ENCODE results near the gene GRB14. TPM values are rescaled to one million over a fixed set of nuclear protein-coding genes. Genes with fewer than 3 reads are reported as not detected.
A peak's percentile ranks its signal among the peaks of the same experiment; 100 is the strongest.

GRB14 gene
- total and polyA plus RNA-seq, 2 experiments from 2014 or later, result 7.8 to 12.9 TPM

GRCh38 chr2:164523009-164523408 lies 98.3 kb downstream of the GRB14 start:
- H3K4me3 ChIP-seq, result no peak overlapping the region
- DNase-seq (ENCODE audit: low read depth in 1 of 2, low spot score in 1 of 2), result no peak
- H3K4me1 ChIP-seq (ENCODE audit: low read depth), result peaks cover 6% of the 10 kb centered on the region

GRCh38 chr2:164522561-164522981 lies 98.7 kb downstream of the GRB14 start:
- no peaks in the 10 kb centered on the region for H3K27me3 ChIP-seq
- no peaks in the 10 kb centered on the region for H3K9me3 ChIP-seq (ENCODE audit: low read depth)
- DNase-seq (ENCODE audit: low read depth in 1 of 2, low spot score in 1 of 2), result no peak
- no peaks in the 10 kb centered on the region for H3K36me3 ChIP-seq
- no peak for TF ChIP-seq CTCF (IDR thresholded peaks at IDR 0.05; ENCODE audit: low read depth, low read length)
- no peak overlapping the region for H3K27ac ChIP-seq
- peaks cover 6% of the 10 kb centered on the region for H3K4me1 ChIP-seq (ENCODE audit: low read depth)
- H3K4me3 ChIP-seq, result no peak overlapping the region

More at GRCh38 chr2:164523009-164523408, 98.3 kb downstream of the GRB14 start:
- no peak overlapping the region for H3K27ac ChIP-seq
- no peak for TF ChIP-seq CTCF (IDR thresholded peaks at IDR 0.05; ENCODE audit: low read depth, low read length)
- H3K36me3 ChIP-seq, result no peaks in the 10 kb centered on the region
- no peaks in the 10 kb centered on the region for H3K9me3 ChIP-seq (ENCODE audit: low read depth)
- no peaks in the 10 kb centered on the region for H3K27me3 ChIP-seq

- H3K4me3 ChIP-seq, result no peak overlapping the region
- DNase-seq (ENCODE audit: low read depth in 1 of 2, low spot score in 1 of 2), result peak in 1 of 2 donors; percentile 6
- H3K4me1 ChIP-seq (ENCODE audit: low read depth), result no peaks in the 10 kb centered on the region
- H3K9me3 ChIP-seq (ENCODE audit: low read depth), result no peaks in the 10 kb centered on the region
- no peak for TF ChIP-seq CTCF (IDR thresholded peaks at IDR 0.05; ENCODE audit: low read depth, low read length)
- no peak overlapping the region for H3K27ac ChIP-seq
- H3K27me3 ChIP-seq, result no peaks in the 10 kb centered on the region
- H3K36me3 ChIP-seq, result no peaks in the 10 kb centered on the region
These were observed 105.5 kb downstream of the GRB14 start for GRCh38 chr2:164515734-164516133.

GRCh38 chr2:164515030-164515429 lies 106.3 kb downstream of the GRB14 start:
- no peaks in the 10 kb centered on the region for H3K4me1 ChIP-seq (ENCODE audit: low read depth)
- H3K27me3 ChIP-seq, result no peaks in the 10 kb centered on the region
- no peaks in the 10 kb centered on the region for H3K9me3 ChIP-seq (ENCODE audit: low read depth)
- H3K36me3 ChIP-seq, result no peaks in the 10 kb centered on the region
- no peak overlapping the region for H3K4me3 ChIP-seq
- TF ChIP-seq CTCF (IDR thresholded peaks at IDR 0.05; ENCODE audit: low read depth, low read length), result no peak
- no peak overlapping the region for H3K27ac ChIP-seq
- no peak for DNase-seq (ENCODE audit: low read depth in 1 of 2, low spot score in 1 of 2)

GRCh38 chr2:164514491-164514890 lies 106.8 kb downstream of the GRB14 start:
- H3K27me3 ChIP-seq, result no peaks in the 10 kb centered on the region
- DNase-seq (ENCODE audit: low read depth in 1 of 2, low spot score in 1 of 2), result peak in 1 of 2 donors; percentile 44
- no peak overlapping the region for H3K4me3 ChIP-seq
- no peaks in the 10 kb centered on the region for H3K4me1 ChIP-seq (ENCODE audit: low read depth)
- H3K9me3 ChIP-seq (ENCODE audit: low read depth), result no peaks in the 10 kb centered on the region
- H3K36me3 ChIP-seq, result no peaks in the 10 kb centered on the region
- TF ChIP-seq CTCF (IDR thresholded peaks at IDR 0.05; ENCODE audit: low read depth, low read length), result no peak
- no peak overlapping the region for H3K27ac ChIP-seq

GRCh38 chr2:164512871-164513270 lies 108.4 kb downstream of the GRB14 start:
- Histone ChIP-seq H3K4me3 (no peak overlapping the region), H3K9me3 (ENCODE audit: low read depth) (no peaks in the 10 kb centered on the region), H3K27me3 (no peaks in the 10 kb centered on the region), H3K4me1 (ENCODE audit: low read depth) (no peaks in the 10 kb centered on the region), H3K27ac (no peak overlapping the region), H3K36me3 (no peaks in the 10 kb centered on the region)
- TF ChIP-seq CTCF (IDR thresholded peaks at IDR 0.05; ENCODE audit: low read depth, low read length), result no peak
- no peak for DNase-seq (ENCODE audit: low read depth in 1 of 2, low spot score in 1 of 2)

Measured in cardiac muscle cell (in vitro differentiated cells and primary cell).